Nephron progenitor cell (in vitro differentiated cells): ENCODE data around the gene EFNA1.

Experiments
- DNase-seq: peaks from one replicate; pipeline ENCODE4 v3.0.0; 2021
- H3K27ac Mint-ChIP-seq: 2 replicates; pipeline ENCODE4 v1.8.0; 2021; ENCODE audit warnings: mild to moderate bottlenecking, moderate library complexity, mixed read lengths
- H3K27me3 Mint-ChIP-seq: 2 replicates; pipeline ENCODE4 v1.8.0; 2021; ENCODE audit warnings: mild to moderate bottlenecking, low read depth, mixed read lengths; ENCODE audit not compliant: poor library complexity
- H3K36me3 Mint-ChIP-seq: 2 replicates; pipeline ENCODE4 v1.8.0; 2021; ENCODE audit warnings: low read depth, mixed read lengths
- H3K4me1 Mint-ChIP-seq: 2 replicates; pipeline ENCODE4 v1.8.0; 2021; ENCODE audit warnings: mixed read lengths
- H3K4me3 Mint-ChIP-seq: 2 replicates; pipeline ENCODE4 v1.8.0; 2021; ENCODE audit warnings: mild to moderate bottlenecking, moderate library complexity, mixed read lengths
- H3K9me3 Mint-ChIP-seq: 2 replicates; pipeline ENCODE4 v1.8.0; 2021; ENCODE audit warnings: mild to moderate bottlenecking, moderate library complexity, mixed read lengths
- CTCF ChIP-seq: fragments of 200-600 bp; sonication (generic); IDR thresholded peaks from 2 replicates; pipeline ENCODE4 v1.5.0; 2021; ENCODE audit warnings: antibody characterized with exemption

The EFNA1 gene

GRCh38 chr1:155134880-155135414, 7.3 kb downstream of the EFNA1 start:
- Mint-ChIP-seq H3K27ac (peak overlapping the region; percentile 97), H3K4me3 (peak overlapping the region; percentile 94), H3K27me3 (peaks cover 3% of the 10 kb centered on the region), H3K4me1 (peaks cover 89% of the 10 kb centered on the region), H3K9me3 (no peaks in the 10 kb centered on the region), H3K36me3 (peaks cover 44% of the 10 kb centered on the region)
- no peak for TF ChIP-seq CTCF
- DNase-seq = peak; percentile 66

- no peaks in the 10 kb centered on the region for H3K9me3 Mint-ChIP-seq
- peak; percentile 98 for DNase-seq
- TF ChIP-seq CTCF = no peak
- H3K4me3 Mint-ChIP-seq = peak within 1 kb of the TSS; percentile 94
- peaks cover 1% of the 10 kb centered on the region for H3K27me3 Mint-ChIP-seq
- H3K27ac Mint-ChIP-seq = peak within 1 kb of the TSS; percentile 98
- H3K4me1 Mint-ChIP-seq = peaks cover 84% of the 10 kb centered on the region
- peaks cover 44% of the 10 kb centered on the region for H3K36me3 Mint-ChIP-seq
Observed at GRCh38 chr1:155135415-155136028, 7.8 kb downstream of the EFNA1 start, which contains the start of gene SLC50A1. Gene SLC50A1, plus strand, starts transcription at chr1:155135852. Its CDS starts 60 bp downstream, at chr1:155135912.

- TF ChIP-seq CTCF = no peak
- DNase-seq = no peak
- peaks cover 3% of the 10 kb centered on the region for H3K27me3 Mint-ChIP-seq
Observed at GRCh38 chr1:155136748-155137147, 9.1 kb downstream of the EFNA1 start.

GRCh38 chr1:155137154-155137949, 9.7 kb downstream of the EFNA1 start:
- H3K9me3 Mint-ChIP-seq = no peaks in the 10 kb centered on the region
- peaks cover 8% of the 10 kb centered on the region for H3K27me3 Mint-ChIP-seq
- peak overlapping the region; percentile 94 for H3K4me3 Mint-ChIP-seq
- H3K27ac Mint-ChIP-seq = peak overlapping the region; percentile 69
- no peak for DNase-seq
- H3K36me3 Mint-ChIP-seq = peaks cover 30% of the 10 kb centered on the region
- peaks cover 68% of the 10 kb centered on the region for H3K4me1 Mint-ChIP-seq
- TF ChIP-seq CTCF = no peak

More at GRCh38 chr1:155136748-155137147, 9.1 kb downstream of the EFNA1 start:
- Mint-ChIP-seq H3K36me3 (peaks cover 33% of the 10 kb centered on the region), H3K4me1 (peaks cover 71% of the 10 kb centered on the region), H3K4me3 (peak overlapping the region; percentile 94), H3K9me3 (no peaks in the 10 kb centered on the region), H3K27ac (peak overlapping the region; percentile 69)

GRCh38 chr1:155139895-155140629, 12.4 kb downstream of the EFNA1 start, which contains the start of gene DPM3:
Gene DPM3, minus strand, starts transcription at chr1:155140531. Its CDS starts 291 bp downstream, at chr1:155140240.
- Mint-ChIP-seq H3K4me1 (peaks cover 46% of the 10 kb centered on the region), H3K4me3 (peak within 1 kb of the TSS; percentile 94), H3K27ac (peak within 1 kb of the TSS; percentile 72), H3K36me3 (peaks cover 16% of the 10 kb centered on the region), H3K27me3 (peaks cover 19% of the 10 kb centered on the region), H3K9me3 (no peaks in the 10 kb centered on the region)
- peak; percentile 88 for DNase-seq
- no peak for TF ChIP-seq CTCF
